HL-60/S4 treated with retinoic acid at 250 ng/mL for 4 days and 3 days (cell line): Measurements from ENCODE around the gene USP6NL.

Experiments
- in situ Hi-C: fragments of 300-500 bp; cut with MboI; formaldehyde crosslinking; loops from 2 replicates; pipeline ENCODE4 v1.7.0; 2022; ENCODE audit warnings: low sequenced_read_pairs

USP6NL gene

GRCh38 chr10:11553773-11554381 lies 57.6 kb downstream of the USP6NL start:
- in situ Hi-C loops = no loop called here

GRCh38 chr10:11551916-11552602 lies 59.4 kb downstream of the USP6NL start:
- in situ Hi-C loops = no loop called here

DNA sequence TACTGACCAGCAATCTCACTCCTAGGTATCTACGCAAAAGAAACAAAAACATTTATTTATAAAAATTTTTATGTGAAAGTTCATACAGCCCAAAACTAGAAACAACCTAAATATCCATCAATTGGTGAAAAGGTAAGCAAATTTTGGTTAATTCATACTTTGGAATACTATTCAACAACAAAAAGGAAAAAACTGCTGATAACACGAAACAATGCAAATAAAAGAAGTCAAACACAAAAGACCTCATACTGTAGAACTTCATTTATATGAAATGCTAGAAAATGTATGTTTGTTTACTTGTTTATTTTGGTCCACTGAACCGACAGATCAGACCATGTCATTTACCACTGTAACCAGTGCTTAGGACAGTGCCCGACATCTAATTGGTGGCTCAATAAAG lies 60.3 kb downstream of the USP6NL start:
- in situ Hi-C loops = no loop called here

DNA sequence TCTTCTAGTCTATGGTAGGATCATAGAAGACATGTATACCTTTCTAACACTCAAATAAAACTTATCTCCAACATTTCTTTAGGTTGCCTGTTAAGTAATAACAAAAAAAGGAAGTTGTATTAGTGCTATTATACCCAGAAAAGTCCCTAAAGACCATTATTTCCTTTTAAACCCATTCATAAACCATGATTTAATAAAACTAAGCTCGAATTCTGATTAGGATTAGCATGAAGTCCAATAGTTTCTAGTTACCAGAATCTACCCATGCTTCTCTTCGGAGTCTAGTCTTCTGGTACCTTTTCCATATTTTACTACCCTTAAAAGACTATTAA lies 62.7 kb downstream of the USP6NL start:
- in situ Hi-C loops = no loop called here

- in situ Hi-C loops = no loop called here
Observed at GRCh38 chr10:11548065-11548767, 63.2 kb downstream of the USP6NL start.

DNA sequence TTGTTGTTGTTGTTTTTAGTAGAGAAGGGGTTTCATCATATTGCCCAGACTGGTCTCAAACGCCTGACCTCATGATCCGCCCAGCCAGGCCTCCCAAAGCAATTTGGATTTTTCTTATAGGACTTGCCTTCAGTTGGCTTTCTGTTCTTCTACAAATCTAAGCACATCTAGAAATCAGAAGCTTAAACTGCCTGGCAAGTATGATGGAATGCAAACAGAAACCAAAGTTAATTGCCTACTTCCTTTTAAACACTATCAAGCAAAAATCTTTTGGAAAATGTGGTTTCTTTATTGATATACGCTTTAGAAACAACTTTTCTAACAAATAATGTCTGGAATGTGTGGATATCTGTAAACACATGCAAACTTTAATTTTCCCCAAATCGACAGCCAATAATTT lies 64.9 kb downstream of the USP6NL start:
- in situ Hi-C loops = no loop called here

- in situ Hi-C loops = no loop called here
Observed at GRCh38 chr10:11541296-11541695, 70.2 kb downstream of the USP6NL start.

GRCh38 chr10:11539191-11539868 lies 72.1 kb downstream of the USP6NL start:
- in situ Hi-C loops = no loop called here

- in situ Hi-C loops = no loop called here
Observed at GRCh38 chr10:11538834-11539190, 72.6 kb downstream of the USP6NL start.

DNA sequence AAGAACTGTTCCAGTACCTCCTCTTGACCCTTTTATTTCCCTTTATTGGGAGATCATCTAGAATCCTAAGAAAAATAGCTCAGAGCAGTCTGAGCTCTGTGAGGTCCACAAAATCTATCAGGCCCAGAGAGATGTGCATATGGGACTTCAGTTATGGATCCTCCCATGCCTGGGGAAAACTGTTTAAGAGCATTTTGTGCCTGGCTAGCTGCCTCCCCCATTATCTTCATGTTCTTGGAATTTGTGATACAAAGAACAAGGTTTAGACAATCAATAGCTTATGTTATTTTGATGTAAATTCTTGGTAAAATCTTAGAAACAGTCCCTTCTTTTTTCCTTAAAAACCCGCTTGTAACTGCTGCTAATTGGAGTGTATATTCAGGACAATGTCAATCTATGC lies 75.2 kb downstream of the USP6NL start:
- in situ Hi-C loops = no loop called here

GRCh38 chr10:11535346-11535959 lies 76.0 kb downstream of the USP6NL start:
- in situ Hi-C loops = no loop called here

DNA sequence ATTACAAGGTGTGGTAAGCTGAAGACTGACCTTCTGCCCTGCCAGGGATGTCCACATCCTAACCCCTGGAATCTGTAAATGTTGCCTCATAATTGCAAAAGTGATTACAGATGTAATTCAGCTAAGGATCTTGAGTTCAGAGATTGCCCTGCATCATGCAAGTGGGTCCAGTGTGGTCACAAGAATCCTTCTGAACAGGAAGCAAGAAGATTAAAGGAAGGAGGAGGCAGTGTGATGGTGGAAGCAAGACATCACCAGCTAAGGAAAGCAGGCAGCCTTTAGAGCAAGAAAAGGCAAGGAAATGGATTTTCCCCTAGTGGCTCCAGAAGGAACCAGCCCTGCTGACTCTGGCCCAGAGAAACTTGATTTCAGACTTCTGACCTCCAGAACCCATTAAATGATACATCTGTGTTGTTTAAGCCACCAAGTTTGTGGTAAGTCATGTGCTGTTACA lies 78.1 kb downstream of the USP6NL start:
- in situ Hi-C loops = no loop called here

DNA sequence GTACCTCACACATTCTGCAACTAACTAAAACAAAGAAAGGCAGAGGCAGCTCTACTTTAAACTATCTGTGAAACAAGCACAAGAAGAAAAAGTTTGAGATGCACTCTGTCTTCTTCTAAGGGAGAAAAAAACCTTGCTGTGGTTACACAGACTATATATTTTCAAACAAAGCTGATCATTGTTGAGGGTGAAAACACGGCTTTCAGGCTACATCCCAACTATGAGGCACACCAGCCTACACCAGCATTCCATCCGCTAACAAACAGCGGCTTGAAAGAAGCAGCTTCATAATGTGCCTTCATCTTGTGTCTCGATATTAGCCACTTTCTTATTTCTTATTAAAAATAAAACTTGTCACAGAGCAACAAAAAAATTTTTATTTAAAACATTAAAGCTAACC lies 79.1 kb downstream of the USP6NL start:
- in situ Hi-C loops = no loop called here

DNA sequence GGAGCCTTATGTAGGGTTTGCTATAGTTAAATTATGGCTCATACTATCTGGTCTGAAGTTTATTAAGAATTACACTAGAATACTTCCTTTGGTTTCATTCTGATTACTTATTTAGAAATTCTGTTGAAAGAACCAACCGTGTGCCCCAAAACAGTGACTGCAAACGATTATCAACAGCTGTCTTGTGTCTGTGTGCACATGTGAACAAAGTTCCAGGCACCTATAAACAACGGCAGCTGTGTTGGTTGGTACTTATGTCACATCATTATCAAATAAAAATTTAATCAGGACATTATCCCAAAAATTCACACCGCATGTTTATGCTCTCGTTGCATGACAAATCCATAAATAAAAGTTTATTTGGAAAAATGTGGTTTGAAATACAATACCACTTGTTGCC lies 80.6 kb downstream of the USP6NL start:
- in situ Hi-C loops = no loop called here

GRCh38 chr10:11529276-11529903 lies 82.1 kb downstream of the USP6NL start:
- in situ Hi-C loops = no loop called here

DNA sequence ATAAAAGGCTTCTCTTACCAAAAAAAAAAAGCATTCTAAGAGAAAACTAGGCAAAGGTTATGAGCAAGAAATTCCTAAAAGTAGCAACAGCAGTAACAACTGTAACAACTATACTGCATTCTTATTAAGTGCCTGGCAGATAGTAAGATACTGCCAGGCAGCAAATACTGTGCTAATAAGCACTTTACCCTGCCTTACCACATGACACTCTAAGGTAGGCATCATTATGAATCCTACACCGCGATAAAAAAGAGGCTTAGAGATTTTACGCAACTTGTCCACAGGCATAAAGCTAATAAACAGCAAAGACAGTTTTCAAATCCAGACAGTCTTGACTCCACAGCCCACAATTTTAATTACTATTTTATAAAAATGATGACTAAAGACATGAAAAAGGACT lies 83.2 kb downstream of the USP6NL start:
- in situ Hi-C loops = no loop called here

DNA sequence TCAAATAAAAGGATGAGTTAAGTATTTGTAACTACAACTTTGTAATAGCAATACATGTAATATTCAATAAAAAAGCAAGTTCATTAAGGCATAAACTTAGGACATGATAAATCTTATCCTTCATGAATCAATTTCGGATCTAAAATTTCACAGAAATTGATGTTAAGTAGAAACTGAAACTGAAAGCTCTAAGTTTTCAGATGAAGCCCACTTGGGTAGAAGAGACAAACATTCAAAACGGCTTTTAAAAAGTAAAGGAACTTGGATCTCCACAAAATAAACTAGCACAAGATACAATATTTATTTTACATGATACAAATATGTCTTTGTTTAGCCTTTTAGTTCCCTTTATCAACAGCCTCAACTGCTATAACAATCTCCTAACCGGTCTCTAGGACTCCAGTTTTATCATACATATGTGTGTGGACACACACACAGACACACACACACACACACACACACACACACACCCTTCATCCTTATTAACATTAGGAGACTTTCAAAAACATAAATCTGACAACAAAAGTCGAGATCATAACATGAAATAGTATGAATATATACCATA lies 83.7 kb downstream of the USP6NL start:
- in situ Hi-C loops = no loop called here

GRCh38 chr10:11527068-11527467 lies 84.4 kb downstream of the USP6NL start:
- in situ Hi-C loops = no loop called here

DNA sequence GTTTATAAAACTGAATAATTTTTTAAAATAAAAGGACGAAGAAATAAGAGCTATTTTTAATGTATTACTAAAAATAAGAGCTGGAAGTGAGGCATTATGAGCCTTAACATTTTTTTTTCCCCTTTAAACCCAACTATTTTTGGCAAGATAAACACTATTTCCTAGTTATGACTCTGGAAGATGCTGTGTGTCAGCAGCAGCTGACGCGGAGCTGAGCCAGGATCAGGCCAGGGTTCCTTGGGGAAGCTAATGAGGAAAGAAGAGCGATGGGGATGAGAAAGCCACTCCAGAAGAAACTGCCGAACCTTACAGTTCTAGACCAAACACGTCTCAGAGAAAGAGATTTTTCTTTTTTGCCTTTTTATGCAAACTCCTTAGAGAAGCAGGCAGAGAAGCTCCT lies 85.9 kb downstream of the USP6NL start:
- in situ Hi-C loops = no loop called here

- in situ Hi-C loops = no loop called here
Observed at GRCh38 chr10:11522821-11523245, 88.6 kb downstream of the USP6NL start.

DNA sequence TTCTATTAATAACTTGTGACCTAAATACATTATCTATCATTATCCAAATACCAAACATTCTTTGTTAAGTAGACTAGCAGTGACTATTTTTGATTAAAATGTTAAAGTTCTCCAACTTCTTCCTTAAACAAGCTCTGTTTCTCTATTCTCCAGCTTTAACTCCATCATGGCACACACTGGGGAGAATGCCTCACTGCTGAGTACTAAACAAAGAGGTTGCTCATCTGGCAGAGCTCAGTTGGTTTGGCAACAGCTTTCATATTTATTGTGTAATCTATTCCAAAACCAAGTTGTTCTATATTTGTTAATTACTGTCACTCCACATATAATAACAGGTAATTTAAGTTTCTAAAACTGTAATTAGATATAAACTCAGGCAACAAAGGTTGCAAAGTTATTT lies 89.6 kb downstream of the USP6NL start:
- in situ Hi-C loops = no loop called here
